CD14-positive monocyte (primary cell): Measurements from ENCODE around the gene PAEP. TPM values are rescaled to one million over a fixed set of nuclear protein-coding genes. Genes with fewer than 3 reads are reported as not detected.

ENCODE experiments used
- DNase-seq, 3 donors: peaks; one replicate each; pipeline ENCODE4 v3.0.0-alpha.2; 2011 to 2022
- H2AFZ ChIP-seq: 2 replicates; pipeline ENCODE4 v1.6.0; 2012; ENCODE audit warnings: mild to moderate bottlenecking, low read depth, low read length, inconsistent platforms; ENCODE audit not compliant: insufficient read depth, poor library complexity, severe bottlenecking
- H3K27ac ChIP-seq, 2 donors: 1 replicate in 1 of 2; 2 replicates in 1 of 2; pipeline ENCODE4 v1.5.1; 2012 to 2013; ENCODE audit warnings: low read length in 2 of 2, control low read depth in 1 of 2, inconsistent platforms in 1 of 2, low read depth in 1 of 2, mild to moderate bottlenecking in 1 of 2
- H3K27me3 ChIP-seq, 2 donors: one replicate each; pipeline versions ENCODE4 v1.6.0 to v1.6.1; 2011 to 2013; ENCODE audit warnings: low read length in 2 of 2; ENCODE audit not compliant: control insufficient read depth in 2 of 2, insufficient read depth in 2 of 2
- H3K36me3 ChIP-seq, 2 donors: replicated peaks in 1 of 2; 1 replicate in 1 of 2; 2 replicates in 1 of 2; pipeline versions ENCODE4 v1.5.1 to v1.6.1; 2012 to 2013; ENCODE audit warnings: low read length in 2 of 2, control low read depth in 1 of 2, inconsistent platforms in 1 of 2, mild to moderate bottlenecking in 1 of 2; ENCODE audit not compliant: insufficient read depth in 2 of 2, control insufficient read depth in 1 of 2
- H3K4me1 ChIP-seq, 2 donors: 1 replicate in 1 of 2; 2 replicates in 1 of 2; pipeline versions ENCODE4 v1.5.1 to v1.6.1; 2012 to 2013; ENCODE audit warnings: low read length in 2 of 2, control low read depth in 1 of 2, inconsistent platforms in 1 of 2, mild to moderate bottlenecking in 1 of 2, moderate library complexity in 1 of 2; ENCODE audit not compliant: insufficient read depth in 2 of 2, control insufficient read depth in 1 of 2
- H3K4me2 ChIP-seq: replicated peaks from 2 replicates; pipeline ENCODE3; 2012; ENCODE audit warnings: low read length, moderate library complexity, mild to moderate bottlenecking; ENCODE audit not compliant: poor library complexity, severe bottlenecking; ENCODE audit errors: extremely low read depth
- H3K4me3 ChIP-seq, 3 experiments: fragments of 200-600 bp in 1 of 3; sonication (generic) in 1 of 3; replicated peaks in 1 of 3; 1 replicate in 2 of 3; 2 replicates in 1 of 3; pipeline ENCODE4 v1.5.1; 2011 to 2013; ENCODE audit warnings: low read length in 3 of 3, mild to moderate bottlenecking in 3 of 3, control low read depth in 2 of 3, low read depth in 2 of 3, inconsistent platforms in 1 of 3, moderate library complexity in 1 of 3
- H3K79me2 ChIP-seq: 2 replicates; pipeline ENCODE4 v1.6.0; 2012; ENCODE audit warnings: mild to moderate bottlenecking, control low read depth, inconsistent platforms, low read length, moderate library complexity; ENCODE audit not compliant: insufficient read depth
- H3K9ac ChIP-seq: 2 replicates; pipeline ENCODE4 v1.6.0; 2017; ENCODE audit warnings: low read length, mild to moderate bottlenecking; ENCODE audit not compliant: insufficient read depth, poor library complexity, severe bottlenecking
- H3K9me3 ChIP-seq, 2 donors: replicated peaks in 1 of 2; 1 replicate in 1 of 2; 2 replicates in 1 of 2; pipeline versions ENCODE4 v1.5.1 to v1.6.1; 2012 to 2013; ENCODE audit warnings: low read length in 2 of 2, control low read depth in 1 of 2; ENCODE audit not compliant: control insufficient read depth in 1 of 2, insufficient read depth in 1 of 2
- H4K20me1 ChIP-seq: 2 replicates; pipeline ENCODE4 v1.6.0; 2012; ENCODE audit warnings: mild to moderate bottlenecking, low read length, control low read depth, moderate library complexity; ENCODE audit not compliant: insufficient read depth
- H3K27ac Mint-ChIP-seq, 7 donors: one replicate each; pipeline ENCODE4 v1.8.0; 2020; ENCODE audit warnings: mild to moderate bottlenecking in 7 of 7, mixed read lengths in 7 of 7, moderate library complexity in 6 of 7, inconsistent platforms in 2 of 7
- H3K27me3 Mint-ChIP-seq, 3 donors: one replicate each; pipeline ENCODE4 v1.8.0; 2021 to 2022; ENCODE audit warnings: low read depth in 3 of 3, mild to moderate bottlenecking in 3 of 3, mixed read lengths in 3 of 3, moderate library complexity in 3 of 3, inconsistent platforms in 1 of 3
- H3K36me3 Mint-ChIP-seq, 2 donors: one replicate each; pipeline ENCODE4 v1.8.0; 2020; ENCODE audit warnings: mixed read lengths in 2 of 2, inconsistent platforms in 1 of 2, mild to moderate bottlenecking in 1 of 2
- H3K4me1 Mint-ChIP-seq: one replicate; pipeline ENCODE4 v1.8.0; 2020; ENCODE audit warnings: mild to moderate bottlenecking, mixed read lengths
- H3K4me3 Mint-ChIP-seq, 2 donors: one replicate each; pipeline ENCODE4 v1.8.0; 2020; ENCODE audit warnings: mild to moderate bottlenecking in 2 of 2, mixed read lengths in 2 of 2, moderate library complexity in 1 of 2
- H3K9me3 Mint-ChIP-seq, 7 donors: one replicate each; pipeline ENCODE4 v1.8.0; 2020 to 2022; ENCODE audit warnings: mixed read lengths in 7 of 7, mild to moderate bottlenecking in 6 of 7, moderate library complexity in 6 of 7, inconsistent platforms in 2 of 7
- CTCF ChIP-seq: fragments of 200-600 bp; IDR thresholded peaks from one replicate; pipeline ENCODE4 v1.8.0; 2022; ENCODE audit warnings: antibody characterized with exemption, mild to moderate bottlenecking
- WGBS: methylation state at CpG from one replicate; pipeline ENCODE4 v1.1.5; 2013; ENCODE audit warnings: missing lambda C conversion rate; ENCODE audit not compliant: insufficient coverage; 5-methylcytosine and 5-hydroxymethylcytosine counted together
- intact Hi-C, 2 donors: fragments of 100-400 bp; cut with micrococcal nuclease; formaldehyde crosslinking; loops; one replicate each; pipeline versions ENCODE4 v1.15.0 to v1.15.1; 2023
- polyA plus RNA-seq, 3 donors: library from polyadenylated mRNA; depleted of rRNA in 1 of 3; unstranded in 2 of 3; stranded (reverse) in 1 of 3; fragments of 300-500 nt in 2 of 3; fragments of >200 nt in 1 of 3; fragmentation: Illumina TruSeq in 2 of 3; gene quantifications; 1 replicate in 2 of 3; 2 replicates in 1 of 3; pipeline ENCODE4 v1.2.3, GENCODE V29; 2012 to 2021

The PAEP gene
- polyA plus RNA-seq, 3 donors = not detected

GRCh38 chr9:135552698-135553171 lies 8.8 kb upstream of the PAEP start:
- no peak for TF ChIP-seq CTCF
- no peak overlapping the region for H2AFZ ChIP-seq
- H3K36me3 ChIP-seq = no peaks in the 10 kb centered on the region
- no peaks in the 10 kb centered on the region for H3K4me1 ChIP-seq
- 96% methylated on average over 7 of the region's 19 CpGs for WGBS
- no peaks in the 10 kb centered on the region for H4K20me1 ChIP-seq
- H3K27me3 Mint-ChIP-seq = peaks cover 0 to 5% (median 2%) of the 10 kb centered on the region in 3 donors
- no peaks in the 10 kb centered on the region for H3K79me2 ChIP-seq
- H3K27ac Mint-ChIP-seq = no peak overlapping the region
- no peaks in the 10 kb centered on the region for H3K4me1 Mint-ChIP-seq
- DNase-seq = no peak
- peaks cover 0 to 3% (median 0%) of the 10 kb centered on the region in 7 donors for H3K9me3 Mint-ChIP-seq
- H3K27ac ChIP-seq = no peak overlapping the region
- H3K9me3 ChIP-seq = no peaks in the 10 kb centered on the region
- H3K4me3 Mint-ChIP-seq = no peak overlapping the region
- H3K36me3 Mint-ChIP-seq = no peaks in the 10 kb centered on the region
- no peak overlapping the region for H3K9ac ChIP-seq
- H3K4me2 ChIP-seq = no peak overlapping the region
- intact Hi-C loops = no loop called here
- no peak overlapping the region for H3K4me3 ChIP-seq
- no peaks in the 10 kb centered on the region for H3K27me3 ChIP-seq

GRCh38 chr9:135554718-135555117 lies 6.8 kb upstream of the PAEP start:
- Histone ChIP-seq H3K27ac (no peak overlapping the region), H3K4me2 (no peak overlapping the region), H3K79me2 (no peaks in the 10 kb centered on the region), H3K9ac (no peak overlapping the region), H3K27me3 (no peaks in the 10 kb centered on the region), H3K9me3 (no peaks in the 10 kb centered on the region), H4K20me1 (no peaks in the 10 kb centered on the region), H3K4me1 (no peaks in the 10 kb centered on the region), H2AFZ (no peak overlapping the region), H3K4me3 (no peak overlapping the region), H3K36me3 (no peaks in the 10 kb centered on the region)
- intact Hi-C loops = no loop called here
- Mint-ChIP-seq H3K4me1 (no peaks in the 10 kb centered on the region), H3K9me3 (peaks cover 0 to 3% (median 0%) of the 10 kb centered on the region in 7 donors), H3K4me3 (no peak overlapping the region), H3K36me3 (no peaks in the 10 kb centered on the region), H3K27me3 (peaks cover 0 to 11% (median 2%) of the 10 kb centered on the region in 3 donors), H3K27ac (no peak overlapping the region)
- TF ChIP-seq CTCF = no peak
- DNase-seq = no peak
- 100% methylated on average over 3 of the region's 4 CpGs for WGBS
